Loucy (cell line): ENCODE data around the gene PLPP4.

Experiments used
- H2AFZ ChIP-seq: fragments of 200-600 bp; sonication (generic); 2 replicates; pipeline ENCODE4 v1.6.0; 2016; ENCODE audit warnings: antibody characterized with exemption, mild to moderate bottlenecking, low read length, moderate library complexity
- H3F3A ChIP-seq: fragments of 200-600 bp; 2 replicates; pipeline ENCODE4 v1.6.0; 2016; ENCODE audit warnings: antibody characterized with exemption, low read depth, mild to moderate bottlenecking
- H3K27me3 ChIP-seq: fragments of 200-600 bp; sonication (generic); 2 replicates; pipeline ENCODE4 v1.6.1; 2014; ENCODE audit warnings: low read length, mild to moderate bottlenecking; ENCODE audit not compliant: insufficient read depth, poor library complexity, severe bottlenecking
- H3K36me3 ChIP-seq: fragments of 200-600 bp; sonication (generic); 2 replicates; pipeline ENCODE4 v1.6.1; 2016; ENCODE audit warnings: low read length; ENCODE audit not compliant: insufficient read depth
- H3K4me1 ChIP-seq: fragments of 200-600 bp; sonication (generic); 2 replicates; pipeline ENCODE4 v1.5.1; 2014; ENCODE audit warnings: low read length, mild to moderate bottlenecking; ENCODE audit not compliant: insufficient read depth, poor library complexity, severe bottlenecking
- H3K4me2 ChIP-seq: fragments of 200-600 bp; sonication (generic); 2 replicates; pipeline ENCODE4 v1.6.0; 2014; ENCODE audit warnings: antibody characterized with exemption, low read length, low read depth, mild to moderate bottlenecking; ENCODE audit not compliant: poor library complexity, severe bottlenecking
- H3K4me3 ChIP-seq: fragments of 200-600 bp; sonication (generic); 2 replicates; pipeline ENCODE4 v1.5.1; 2014; ENCODE audit warnings: low read length, mild to moderate bottlenecking, mixed read lengths; ENCODE audit not compliant: poor library complexity, severe bottlenecking
- H3K79me2 ChIP-seq: fragments of 200-600 bp; sonication (generic); 2 replicates; pipeline ENCODE4 v1.6.1; 2014; ENCODE audit warnings: low read length; ENCODE audit not compliant: insufficient read depth
- H3K9ac ChIP-seq: fragments of 200-600 bp; sonication (generic); 2 replicates; pipeline ENCODE4 v1.6.0; 2014; ENCODE audit warnings: mild to moderate bottlenecking, low read depth, low read length, moderate library complexity; ENCODE audit not compliant: poor library complexity, severe bottlenecking
- H3K9me2 ChIP-seq: fragments of 200-600 bp; sonication (generic); replicated peaks from 2 replicates; pipeline ENCODE4 v1.6.1; 2016; ENCODE audit warnings: low read depth, low read length, mixed read lengths
- H3K9me3 ChIP-seq: fragments of 200-600 bp; sonication (generic); 2 replicates; pipeline ENCODE4 v1.6.1; 2014; ENCODE audit warnings: mild to moderate bottlenecking, antibody characterized with exemption, low read length, low read depth; ENCODE audit not compliant: insufficient read depth
- H4K20me1 ChIP-seq: fragments of 200-600 bp; sonication (generic); 2 replicates; pipeline ENCODE4 v1.6.0; 2014; ENCODE audit warnings: antibody characterized with exemption, low read length, mild to moderate bottlenecking; ENCODE audit not compliant: insufficient read depth, poor library complexity, severe bottlenecking
- CTCF ChIP-seq: fragments of 200-600 bp; sonication (generic); conservative IDR thresholded peaks from 2 replicates; pipeline ENCODE4 v1.5.1; 2014; ENCODE audit warnings: mild to moderate bottlenecking, antibody characterized with exemption, low read length
- EZH2phosphoT487 ChIP-seq: fragments of 200-600 bp; IDR thresholded peaks from 2 replicates; pipeline ENCODE4 v1.6.1; 2018; ENCODE audit warnings: antibody characterized with exemption, mild to moderate bottlenecking, moderate library complexity, borderline replicate concordance

PLPP4 gene

GRCh38 chr10:120485946-120486345 is 28.9 kb downstream of the PLPP4 start:
- no peaks in the 10 kb centered on the region for H4K20me1 ChIP-seq

GRCh38 chr10:120486671-120487205 is 29.7 kb downstream of the PLPP4 start:
- H3K9me3 ChIP-seq: no peaks in the 10 kb centered on the region
- H3K9ac ChIP-seq: no peak overlapping the region
- H3K4me2 ChIP-seq: no peak overlapping the region
- no peaks in the 10 kb centered on the region for H3K79me2 ChIP-seq
- TF ChIP-seq CTCF (no peak), EZH2phosphoT487 (no peak)
- no peak overlapping the region for H3K4me3 ChIP-seq
- no peaks in the 10 kb centered on the region for H4K20me1 ChIP-seq
- no peaks in the 10 kb centered on the region for H3K27me3 ChIP-seq
- H3K4me1 ChIP-seq: peaks cover 3% of the 10 kb centered on the region
- H2AFZ ChIP-seq: no peak overlapping the region
- H3F3A ChIP-seq: no peaks in the 10 kb centered on the region
- H3K36me3 ChIP-seq: no peaks in the 10 kb centered on the region
- no peaks in the 10 kb centered on the region for H3K9me2 ChIP-seq

More at GRCh38 chr10:120485946-120486345, 28.9 kb downstream of the PLPP4 start:
- no peak overlapping the region for H3K4me3 ChIP-seq
- H3K9me2 ChIP-seq: no peaks in the 10 kb centered on the region
- H3K4me2 ChIP-seq: no peak overlapping the region
- H3K27me3 ChIP-seq: no peaks in the 10 kb centered on the region
- H3F3A ChIP-seq: no peaks in the 10 kb centered on the region
- H2AFZ ChIP-seq: no peak overlapping the region
- no peaks in the 10 kb centered on the region for H3K9me3 ChIP-seq
- no peaks in the 10 kb centered on the region for H3K36me3 ChIP-seq
- no peak overlapping the region for H3K9ac ChIP-seq
- H3K4me1 ChIP-seq: no peaks in the 10 kb centered on the region
- no peak for TF ChIP-seq EZH2phosphoT487
- no peak for TF ChIP-seq CTCF
- no peaks in the 10 kb centered on the region for H3K79me2 ChIP-seq

GRCh38 chr10:120490288-120490687 is 33.3 kb downstream of the PLPP4 start:
- H3K27me3 ChIP-seq: no peaks in the 10 kb centered on the region

More at GRCh38 chr10:120490288-120490687, 33.3 kb downstream of the PLPP4 start:
- Histone ChIP-seq H3K9ac (no peak overlapping the region), H3K4me2 (no peak overlapping the region), H3K9me3 (no peaks in the 10 kb centered on the region), H2AFZ (no peak overlapping the region), H3K9me2 (no peaks in the 10 kb centered on the region), H4K20me1 (no peaks in the 10 kb centered on the region), H3F3A (no peaks in the 10 kb centered on the region), H3K36me3 (no peaks in the 10 kb centered on the region), H3K4me3 (no peak overlapping the region), H3K79me2 (no peaks in the 10 kb centered on the region), H3K4me1 (peaks cover 18% of the 10 kb centered on the region)
- TF ChIP-seq CTCF (no peak), EZH2phosphoT487 (no peak)
